ENCODE measurements around the gene PDP2. TPM values are rescaled to one million over a fixed set of nuclear protein-coding genes. Genes with fewer than 3 reads are reported as not detected.

The PDP2 gene
- total RNA-seq, 1 donor from 2014 or later, result 18.3 TPM

GRCh38 chr16:66913081-66913480 is 32.8 kb downstream of the PDP2 start:
- TF ChIP-seq CTCF (IDR thresholded peaks at IDR 0.05; ENCODE audit: partially characterized antibody, unreplicated experiment), result no peak
- Mint-ChIP-seq H3K27ac (ENCODE audit: unreplicated experiment) (no peak overlapping the region), H3K9me3 (ENCODE audit: unreplicated experiment) (peaks cover 2% of the 10 kb centered on the region), H3K4me1 (ENCODE audit: low read depth, unreplicated experiment) (no peaks in the 10 kb centered on the region), H3K27me3 (ENCODE audit: unreplicated experiment) (peaks cover 2% of the 10 kb centered on the region), H3K4me3 (ENCODE audit: unreplicated experiment) (no peak overlapping the region), H3K36me3 (ENCODE audit: unreplicated experiment) (peaks cover 4% of the 10 kb centered on the region)
- DNase-seq, result no peak

GRCh38 chr16:66913711-66914110 is 33.4 kb downstream of the PDP2 start:
- H3K9me3 Mint-ChIP-seq (ENCODE audit: unreplicated experiment), result peaks cover 2% of the 10 kb centered on the region
- H3K4me1 Mint-ChIP-seq (ENCODE audit: low read depth, unreplicated experiment), result no peaks in the 10 kb centered on the region
- no peak overlapping the region for H3K4me3 Mint-ChIP-seq (ENCODE audit: unreplicated experiment)
- no peak for TF ChIP-seq CTCF (IDR thresholded peaks at IDR 0.05; ENCODE audit: partially characterized antibody, unreplicated experiment)
- DNase-seq, result no peak
- H3K27me3 Mint-ChIP-seq (ENCODE audit: unreplicated experiment), result peaks cover 2% of the 10 kb centered on the region
- peaks cover 4% of the 10 kb centered on the region for H3K36me3 Mint-ChIP-seq (ENCODE audit: unreplicated experiment)
- no peak overlapping the region for H3K27ac Mint-ChIP-seq (ENCODE audit: unreplicated experiment)

- peaks cover 3% of the 10 kb centered on the region for H3K27me3 Mint-ChIP-seq (ENCODE audit: unreplicated experiment)
- peaks cover 4% of the 10 kb centered on the region for H3K4me1 Mint-ChIP-seq (ENCODE audit: low read depth, unreplicated experiment)
- no peak for DNase-seq
- no peak overlapping the region for H3K4me3 Mint-ChIP-seq (ENCODE audit: unreplicated experiment)
- TF ChIP-seq CTCF (IDR thresholded peaks at IDR 0.05; ENCODE audit: partially characterized antibody, unreplicated experiment), result no peak
- H3K27ac Mint-ChIP-seq (ENCODE audit: unreplicated experiment), result no peak overlapping the region
- peaks cover 6% of the 10 kb centered on the region for H3K9me3 Mint-ChIP-seq (ENCODE audit: unreplicated experiment)
- H3K36me3 Mint-ChIP-seq (ENCODE audit: unreplicated experiment), result peaks cover 4% of the 10 kb centered on the region
Observed at GRCh38 chr16:66914541-66914940, 34.2 kb downstream of the PDP2 start.

- Mint-ChIP-seq H3K9me3 (ENCODE audit: unreplicated experiment) (peaks cover 6% of the 10 kb centered on the region), H3K36me3 (ENCODE audit: unreplicated experiment) (peaks cover 4% of the 10 kb centered on the region), H3K4me3 (ENCODE audit: unreplicated experiment) (no peak overlapping the region), H3K27me3 (ENCODE audit: unreplicated experiment) (peaks cover 3% of the 10 kb centered on the region), H3K27ac (ENCODE audit: unreplicated experiment) (no peak overlapping the region), H3K4me1 (ENCODE audit: low read depth, unreplicated experiment) (peaks cover 4% of the 10 kb centered on the region)
- DNase-seq, result no peak
- no peak for TF ChIP-seq CTCF (IDR thresholded peaks at IDR 0.05; ENCODE audit: partially characterized antibody, unreplicated experiment)
Observed at GRCh38 chr16:66915041-66915440, 34.7 kb downstream of the PDP2 start.

- no peak for DNase-seq
- Mint-ChIP-seq H3K27ac (ENCODE audit: unreplicated experiment) (no peak overlapping the region), H3K9me3 (ENCODE audit: unreplicated experiment) (peaks cover 6% of the 10 kb centered on the region), H3K36me3 (ENCODE audit: unreplicated experiment) (peaks cover 4% of the 10 kb centered on the region), H3K4me1 (ENCODE audit: low read depth, unreplicated experiment) (peaks cover 7% of the 10 kb centered on the region), H3K27me3 (ENCODE audit: unreplicated experiment) (peaks cover 4% of the 10 kb centered on the region), H3K4me3 (ENCODE audit: unreplicated experiment) (peak overlapping the region; percentile 32)
- no peak for TF ChIP-seq CTCF (IDR thresholded peaks at IDR 0.05; ENCODE audit: partially characterized antibody, unreplicated experiment)
Observed at GRCh38 chr16:66916518-66916917, 36.2 kb downstream of the PDP2 start.

Data from glutamatergic neuron (in vitro differentiated cells).